Hindlimb muscle (tissue), 1 donor: ENCODE results near the gene PHF5A. TPM values are rescaled to one million over a fixed set of nuclear protein-coding genes. Genes with fewer than 3 reads are reported as not detected.
A peak's percentile ranks its signal among the peaks of the same experiment; 100 is the strongest.

ENCODE experiments used
- DNase-seq: peaks from one replicate; pipeline ENCODE4 v3.0.0-alpha.2; 2013
- polyA plus RNA-seq: library from polyadenylated mRNA; unstranded; fragments of 120-200 nt; gene quantifications from one replicate; pipeline ENCODE4 v1.2.1, GENCODE V29; 2013; ENCODE audit not compliant: insufficient read length

PHF5A gene
- polyA plus RNA-seq, result 29.4 TPM

- peak; percentile 99 for DNase-seq
Observed at GRCh38 chr22:41468381-41469217, at the start of gene PHF5A, which contains the start of gene ACO2. PHF5A (minus strand) TSS chr22:41468692; CDS start chr22:41468653, 39 bp downstream. ACO2 (plus strand) TSS chr22:41469117; CDS start chr22:41469147, 30 bp downstream.

- DNase-seq, result no peak
Observed at GRCh38 chr22:41518048-41518347, 49.5 kb upstream of the PHF5A start.

GRCh38 chr22:41517172-41518047, 48.9 kb upstream of the PHF5A start:
- DNase-seq, result peak; percentile 65

- DNase-seq, result no peak
Observed at GRCh38 chr22:41516462-41516861, 48.0 kb upstream of the PHF5A start.

GRCh38 chr22:41513391-41513790, 44.9 kb upstream of the PHF5A start:
- DNase-seq, result no peak

GRCh38 chr22:41512421-41513194, 44.1 kb upstream of the PHF5A start:
- no peak for DNase-seq

GRCh38 chr22:41511521-41511968, 43.1 kb upstream of the PHF5A start:
- no peak for DNase-seq

- DNase-seq, result no peak
Observed at GRCh38 chr22:41508770-41509170, 40.3 kb upstream of the PHF5A start.

- no peak for DNase-seq
Observed at GRCh38 chr22:41507330-41508063, 39.0 kb upstream of the PHF5A start.

- no peak for DNase-seq
Observed at GRCh38 chr22:41505511-41506220, 37.2 kb upstream of the PHF5A start.

GRCh38 chr22:41504816-41505215, 36.3 kb upstream of the PHF5A start:
- no peak for DNase-seq

GRCh38 chr22:41504397-41504796, 35.9 kb upstream of the PHF5A start:
- no peak for DNase-seq

- DNase-seq, result no peak
Observed at GRCh38 chr22:41501209-41501608, 32.7 kb upstream of the PHF5A start.

GRCh38 chr22:41500303-41500702, 31.8 kb upstream of the PHF5A start:
- no peak for DNase-seq

- no peak for DNase-seq
Observed at GRCh38 chr22:41499624-41500280, 31.3 kb upstream of the PHF5A start.

- DNase-seq, result no peak
Observed at GRCh38 chr22:41498303-41498835, 29.9 kb upstream of the PHF5A start.

- DNase-seq, result peak; percentile 46
Observed at GRCh38 chr22:41491374-41492100, 23.0 kb upstream of the PHF5A start.

GRCh38 chr22:41488596-41489385, 20.3 kb upstream of the PHF5A start:
- DNase-seq, result no peak

- no peak for DNase-seq
Observed at GRCh38 chr22:41488076-41488475, 19.6 kb upstream of the PHF5A start.
